HG02610 (cell line): ENCODE data around the gene PDZD8.

Experiments
- ATAC-seq: cut with Tn5 transposase; IDR thresholded peaks from one replicate; pipeline ENCODE4 v1.9.1; 2021; ENCODE audit warnings: mild to moderate bottlenecking, moderate library complexity; ENCODE audit not compliant: unreplicated experiment

PDZD8 gene

DNA sequence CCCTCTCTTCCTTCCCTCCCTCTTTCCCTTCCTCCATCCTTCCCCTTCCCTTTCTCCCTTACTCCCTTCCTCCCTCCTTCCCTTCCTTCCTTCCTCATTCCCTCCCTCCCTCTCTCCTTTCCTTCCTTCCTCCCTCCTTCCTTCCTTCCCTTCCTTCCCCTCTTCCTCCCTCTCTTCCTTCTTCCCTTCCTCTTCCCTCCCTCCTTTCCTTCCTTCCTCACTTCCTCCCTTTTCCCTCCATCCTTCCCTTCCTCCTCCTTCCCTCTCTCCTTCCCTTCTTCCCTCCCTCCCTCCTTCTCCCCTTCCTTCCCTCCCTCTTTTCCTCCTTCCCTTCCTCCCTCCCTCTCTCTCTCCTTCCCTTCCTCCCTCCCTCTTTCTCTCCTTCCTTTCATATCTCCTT lies 147.0 kb downstream of the PDZD8 start:
- ATAC-seq = no peak
